Stimulated activated CD4-positive, alpha-beta T cell treated with anti-CD3 and anti-CD28 coated beads, Interleukin-12 subunit alpha, Interleukin-12 subunit beta, amount 100 ng/mL, for 4 hours (primary cell): ENCODE measurements around the gene LZTS3.
A peak's percentile ranks its signal among the peaks of the same experiment; 100 is the strongest.
"Not testable (repeated sequence)": the region's sequence is repeated elsewhere in the genome, so short reads cannot be mapped to it uniquely, and the experiment has no call there.

Source experiments
- DNase-seq: peaks from one replicate; pipeline ENCODE4 v3.0.0-alpha.2; 2020

The LZTS3 gene

GRCh38 chr20:3133155-3133554 is 40.2 kb downstream of the LZTS3 start:
- DNase-seq: no peak

GRCh38 chr20:3130051-3130600 is 43.2 kb downstream of the LZTS3 start:
- no peak for DNase-seq

- DNase-seq: no peak
Observed at GRCh38 chr20:3129094-3129493, 44.3 kb downstream of the LZTS3 start.

GRCh38 chr20:3128275-3128984 is 44.9 kb downstream of the LZTS3 start:
- DNase-seq: no peak

- DNase-seq: no peak
Observed at GRCh38 chr20:3126527-3126859, 46.9 kb downstream of the LZTS3 start.

- not testable (repeated sequence) for DNase-seq
Observed at GRCh38 chr20:3125776-3126526, 47.4 kb downstream of the LZTS3 start.

- not testable (repeated sequence) for DNase-seq
Observed at GRCh38 chr20:3124773-3125560, 48.4 kb downstream of the LZTS3 start.

GRCh38 chr20:3124163-3124562 is 49.2 kb downstream of the LZTS3 start:
- not testable (repeated sequence) for DNase-seq

- no peak for DNase-seq
Observed at GRCh38 chr20:3123542-3123941, 49.8 kb downstream of the LZTS3 start.

- DNase-seq: no peak
Observed at GRCh38 chr20:3121955-3122610, 51.3 kb downstream of the LZTS3 start.

GRCh38 chr20:3121271-3121911 is 52.0 kb downstream of the LZTS3 start:
- DNase-seq: no peak

GRCh38 chr20:3119044-3119443 is 54.3 kb downstream of the LZTS3 start:
- DNase-seq: no peak

GRCh38 chr20:3117839-3118379 is 55.4 kb downstream of the LZTS3 start:
- DNase-seq: peak; percentile 28

- no peak for DNase-seq
Observed at GRCh38 chr20:3116341-3116740, 57.0 kb downstream of the LZTS3 start.

GRCh38 chr20:3115190-3116107 is 57.9 kb downstream of the LZTS3 start:
- DNase-seq: peak; percentile 7
